GM18505 (cell line): ENCODE results near the gene SEPTIN5.

ENCODE experiments used
- ATAC-seq: cut with Tn5 transposase; IDR thresholded peaks from one replicate; pipeline ENCODE4 v1.9.1; 2021; ENCODE audit not compliant: unreplicated experiment
- POLR2A ChIP-seq: IDR thresholded peaks from 4 replicates; pipeline ENCODE4 v1.6.1; 2011; ENCODE audit warnings: borderline replicate concordance; ENCODE audit not compliant: insufficient read depth, insufficient read length; ENCODE audit errors: extremely low read depth

The SEPTIN5 gene

GRCh38 chr22:19714312-19715187 lies at the start of gene SEPTIN5:
TSS of gene SEPTIN5 (plus strand) at chr22:19714503. CDS start at chr22:19714589, 86 bp downstream.
- ATAC-seq = no peak
- TF ChIP-seq POLR2A = no peak

GRCh38 chr22:19664951-19665783 lies 49.1 kb upstream of the SEPTIN5 start:
- no peak for TF ChIP-seq POLR2A

GRCh38 chr22:19665784-19666672 lies 48.3 kb upstream of the SEPTIN5 start:
- no peak for ATAC-seq

More at GRCh38 chr22:19664951-19665783, 49.1 kb upstream of the SEPTIN5 start:
- ATAC-seq = no peak

GRCh38 chr22:19666673-19667593 lies 47.4 kb upstream of the SEPTIN5 start:
- no peak for ATAC-seq
- TF ChIP-seq POLR2A = no peak

More at GRCh38 chr22:19665784-19666672, 48.3 kb upstream of the SEPTIN5 start:
- no peak for TF ChIP-seq POLR2A

- TF ChIP-seq POLR2A = no peak
- no peak for ATAC-seq
Observed at GRCh38 chr22:19667872-19668740, 46.2 kb upstream of the SEPTIN5 start.

GRCh38 chr22:19668748-19669147 lies 45.6 kb upstream of the SEPTIN5 start:
- ATAC-seq = no peak
- TF ChIP-seq POLR2A = no peak

GRCh38 chr22:19669570-19669969 lies 44.7 kb upstream of the SEPTIN5 start:
- TF ChIP-seq POLR2A = no peak
- no peak for ATAC-seq

- ATAC-seq = no peak
- TF ChIP-seq POLR2A = no peak
Observed at GRCh38 chr22:19671316-19671715, 43.0 kb upstream of the SEPTIN5 start.

GRCh38 chr22:19672054-19672776 lies 42.1 kb upstream of the SEPTIN5 start:
- ATAC-seq = no peak
- TF ChIP-seq POLR2A = no peak

GRCh38 chr22:19673660-19674059 lies 40.6 kb upstream of the SEPTIN5 start:
- no peak for TF ChIP-seq POLR2A
- no peak for ATAC-seq

- ATAC-seq = no peak
- TF ChIP-seq POLR2A = no peak
Observed at GRCh38 chr22:19674129-19674928, 40.0 kb upstream of the SEPTIN5 start.
